RWPE1 (cell line): ENCODE measurements around the gene ADGRG6.

Source experiments
- CTCF ChIA-PET: fragments of 350-600 bp; sonication (Branson Sonifier 250); formaldehyde crosslinking; extraction: SDS; loops from one replicate; lab custom pipeline; 2021; lab: Yijun Ruan, JAX
- POLR2A ChIA-PET: fragments of 400-600 bp; formaldehyde crosslinking; extraction: SDS; loops from one replicate; lab custom pipeline; 2020; ENCODE audit warnings: antibody characterized with exemption; ENCODE audit not compliant: low non-redundant PET; lab: Yijun Ruan, JAX
- DNase-seq: peaks from one replicate; pipeline ENCODE4 v3.0.0; 2012; ENCODE audit warnings: low spot score
- H3K27ac ChIP-seq: fragments of 450-650 bp; 2 replicates; pipeline ENCODE4 v1.5.1; 2017
- TF ChIP-seq, protein P1 (sequence below): fragments of 450-650 bp; conservative IDR thresholded peaks from 2 replicates; pipeline ENCODE4 v1.5.1; 2017; ENCODE audit warnings: low read depth, mild to moderate bottlenecking

The ADGRG6 gene

DNA sequence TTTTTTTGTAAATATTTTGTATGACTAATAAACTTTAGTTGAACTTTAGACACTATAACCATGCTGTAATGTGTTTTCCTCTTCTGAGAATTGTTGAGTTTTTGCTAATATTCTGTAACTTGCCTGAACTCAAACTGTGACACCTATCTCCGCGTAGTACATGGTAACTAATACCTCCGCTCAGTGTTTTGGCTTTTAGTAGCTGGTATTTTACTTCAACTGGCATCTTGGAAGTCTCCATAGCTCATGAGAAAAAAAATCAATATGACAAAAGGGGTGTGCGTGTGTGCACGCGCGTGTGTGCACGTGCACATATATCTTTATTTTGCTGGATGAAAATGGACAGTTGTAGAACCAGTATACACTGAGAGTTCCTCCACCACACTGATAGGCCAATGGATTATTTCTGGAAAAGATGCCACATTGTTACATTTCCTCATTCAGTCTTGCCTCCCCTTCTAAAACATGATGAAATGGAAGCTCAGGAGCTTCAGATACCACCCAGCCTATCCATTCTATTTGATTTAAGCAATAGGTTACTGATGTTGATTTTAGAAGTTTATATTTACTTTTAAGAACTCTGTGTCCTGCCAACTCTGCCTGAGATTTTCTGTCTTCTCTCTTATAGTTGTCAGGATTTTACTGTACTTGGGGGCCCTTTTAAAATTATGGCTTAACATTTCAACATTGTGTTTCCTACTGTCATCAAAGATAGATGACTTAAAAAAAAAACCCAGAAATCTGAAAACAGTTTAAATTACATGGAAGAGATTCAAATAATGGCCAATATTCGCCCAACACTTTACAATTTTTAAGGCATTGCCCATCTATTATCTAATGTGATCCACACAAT lies 16.3 kb upstream of the ADGRG6 start:
- no peak overlapping the region for H3K27ac ChIP-seq
- ChIA-PET POLR2A (no interaction called here), CTCF (interaction anchor here (0.6 kb wide), 1 partner anchor 273 kb away, joined by 3 read pairs; no protein-coding TSS in a partner anchor)
- TF ChIP-seq, protein P1, sequence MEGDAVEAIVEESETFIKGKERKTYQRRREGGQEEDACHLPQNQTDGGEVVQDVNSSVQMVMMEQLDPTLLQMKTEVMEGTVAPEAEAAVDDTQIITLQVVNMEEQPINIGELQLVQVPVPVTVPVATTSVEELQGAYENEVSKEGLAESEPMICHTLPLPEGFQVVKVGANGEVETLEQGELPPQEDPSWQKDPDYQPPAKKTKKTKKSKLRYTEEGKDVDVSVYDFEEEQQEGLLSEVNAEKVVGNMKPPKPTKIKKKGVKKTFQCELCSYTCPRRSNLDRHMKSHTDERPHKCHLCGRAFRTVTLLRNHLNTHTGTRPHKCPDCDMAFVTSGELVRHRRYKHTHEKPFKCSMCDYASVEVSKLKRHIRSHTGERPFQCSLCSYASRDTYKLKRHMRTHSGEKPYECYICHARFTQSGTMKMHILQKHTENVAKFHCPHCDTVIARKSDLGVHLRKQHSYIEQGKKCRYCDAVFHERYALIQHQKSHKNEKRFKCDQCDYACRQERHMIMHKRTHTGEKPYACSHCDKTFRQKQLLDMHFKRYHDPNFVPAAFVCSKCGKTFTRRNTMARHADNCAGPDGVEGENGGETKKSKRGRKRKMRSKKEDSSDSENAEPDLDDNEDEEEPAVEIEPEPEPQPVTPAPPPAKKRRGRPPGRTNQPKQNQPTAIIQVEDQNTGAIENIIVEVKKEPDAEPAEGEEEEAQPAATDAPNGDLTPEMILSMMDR = no peak
- DNase-seq = no peak

DNA sequence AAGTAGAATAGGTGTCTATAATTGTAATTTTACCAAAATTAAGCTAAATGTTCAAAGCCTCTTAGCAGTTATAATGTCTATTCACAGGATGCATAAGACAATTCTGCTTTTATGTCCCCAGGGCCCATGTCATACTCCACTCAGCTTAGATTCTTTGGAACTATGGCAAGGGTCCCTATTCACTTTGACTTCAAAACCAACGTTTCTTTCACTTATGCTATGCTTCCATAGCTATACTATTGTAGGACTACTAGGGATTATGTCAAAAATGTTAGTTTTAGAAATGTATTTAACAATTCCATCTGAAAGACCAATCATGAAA lies 15.8 kb upstream of the ADGRG6 start:
- TF ChIP-seq, protein P1 = no peak
- no peak overlapping the region for H3K27ac ChIP-seq
- DNase-seq = no peak
- ChIA-PET CTCF (no interaction called here), POLR2A (no interaction called here)

DNA sequence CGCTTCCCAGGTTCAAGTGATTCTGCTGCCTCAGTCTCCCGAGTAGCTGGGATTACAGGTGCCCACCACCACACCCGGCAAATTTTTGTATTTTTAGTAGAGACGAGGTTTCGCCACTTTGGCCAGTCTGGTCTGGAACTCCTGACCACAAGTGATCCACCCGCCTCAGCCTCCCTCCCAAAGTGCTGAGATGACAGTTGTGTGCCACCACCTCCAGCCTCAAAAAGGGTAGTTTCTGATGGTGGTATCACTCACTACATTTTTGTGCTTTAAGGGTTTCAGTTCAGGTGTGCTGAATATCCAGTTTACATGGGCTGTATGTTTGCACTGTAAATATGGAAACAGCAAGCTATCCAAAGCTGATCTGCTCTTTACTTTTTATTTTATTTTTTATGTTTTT lies 12.1 kb upstream of the ADGRG6 start:
- no peak overlapping the region for H3K27ac ChIP-seq
- ChIA-PET POLR2A (no interaction called here), CTCF (no interaction called here)
- no peak for DNase-seq
- TF ChIP-seq, protein P1 = no peak

DNA sequence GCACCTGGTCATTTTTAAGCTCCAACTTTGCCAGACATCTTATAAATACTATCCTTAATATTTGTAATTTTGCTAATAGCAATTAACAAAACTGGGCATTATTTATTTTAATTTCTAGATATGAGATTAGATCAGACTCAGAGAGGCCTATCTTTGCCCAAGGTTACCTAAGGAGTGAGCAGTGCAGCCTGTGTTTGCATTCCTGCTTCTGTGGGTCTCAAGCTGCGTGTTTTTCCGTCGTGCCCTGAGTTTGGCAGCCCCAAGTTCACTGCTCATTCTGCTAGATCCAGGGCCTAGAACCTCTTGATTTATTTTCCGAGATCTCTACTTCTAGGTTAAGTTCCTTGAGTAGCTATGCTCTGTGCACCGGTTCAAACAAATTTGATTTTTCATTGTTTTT lies 11.0 kb upstream of the ADGRG6 start:
- H3K27ac ChIP-seq = no peak overlapping the region
- TF ChIP-seq, protein P1 = no peak
- ChIA-PET CTCF (no interaction called here), POLR2A (no interaction called here)
- no peak for DNase-seq

DNA sequence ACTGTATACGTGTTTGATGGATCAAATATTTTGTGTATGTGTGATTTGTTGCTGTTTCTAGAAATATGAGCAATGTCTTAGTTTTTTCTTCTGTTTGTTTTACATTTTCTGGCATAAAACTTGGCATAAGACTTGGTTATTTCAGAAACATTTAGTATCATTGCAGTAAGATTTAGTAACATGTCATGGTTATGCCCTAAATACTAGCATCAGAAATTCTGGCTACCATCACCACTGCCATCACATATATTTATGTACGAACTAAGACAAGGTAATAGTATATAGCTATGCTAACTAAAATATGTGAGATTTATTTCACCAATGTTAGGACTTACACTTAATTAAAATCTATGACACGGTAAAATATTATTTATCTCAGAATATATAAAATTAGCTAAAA lies 10.3 kb upstream of the ADGRG6 start:
- no peak overlapping the region for H3K27ac ChIP-seq
- ChIA-PET CTCF (no interaction called here), POLR2A (no interaction called here)
- TF ChIP-seq, protein P1 = no peak
- DNase-seq = no peak

DNA sequence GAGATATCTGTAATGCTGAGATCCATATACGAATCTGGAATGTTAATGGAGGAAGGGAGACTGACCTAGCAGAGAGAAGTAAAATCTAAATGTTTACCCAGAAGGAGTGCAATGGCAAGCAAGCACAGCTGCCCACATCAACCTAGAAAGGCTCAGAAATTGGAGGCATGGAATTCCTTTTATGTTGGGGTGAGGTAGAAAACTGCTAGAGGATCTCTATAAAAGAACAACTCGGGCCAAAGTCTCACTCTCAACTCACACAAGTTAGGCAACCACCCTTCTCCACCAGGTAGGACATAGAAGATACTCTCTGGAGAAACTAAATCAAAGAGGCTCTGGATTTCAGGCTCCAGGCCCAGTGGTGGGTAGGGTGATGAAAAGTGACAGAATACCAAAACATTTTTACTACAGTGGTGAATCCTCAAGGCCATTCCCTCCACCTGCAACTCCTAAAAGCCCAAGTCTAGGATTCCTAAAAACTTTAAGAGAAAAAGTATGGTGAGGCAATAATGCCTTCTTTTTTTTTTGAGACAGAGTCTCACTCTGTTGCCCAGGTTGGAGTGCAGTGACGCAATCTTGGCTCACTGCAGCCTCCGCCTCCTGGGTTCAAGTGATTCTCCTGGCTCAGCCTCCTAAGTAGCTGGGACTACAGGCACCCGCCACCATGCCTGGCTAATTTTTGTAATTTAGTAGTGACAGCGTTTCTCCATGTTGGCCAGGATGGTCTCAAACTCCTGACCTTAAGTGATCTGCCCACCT lies 9.5 kb upstream of the ADGRG6 start:
- H3K27ac ChIP-seq = no peak overlapping the region
- no peak for DNase-seq
- ChIA-PET CTCF (interaction anchor here (0.6 kb wide), 1 partner anchor 9 kb away, joined by 4 read pairs; no protein-coding TSS in a partner anchor), POLR2A (no interaction called here)
- TF ChIP-seq, protein P1 = no peak
